HEK293 (cell line): ENCODE measurements around the gene HDHD3.

Experiments
- CTCF ChIA-PET: fragments of 350-600 bp; formaldehyde crosslinking; extraction: SDS; loops from one replicate; lab custom pipeline; 2021; ENCODE audit warnings: antibody characterized with exemption; lab: Yijun Ruan, JAX
- POLR2A ChIA-PET: fragments of 300-600 bp; formaldehyde crosslinking; extraction: SDS; loops from one replicate; lab custom pipeline; 2020; ENCODE audit warnings: antibody characterized with exemption, inconsistent platforms; lab: Yijun Ruan, JAX
- H3K27ac ChIP-seq: fragments of 200-500 bp; sonication (Bioruptor generic); 2 replicates; pipeline ENCODE4 v1.5.1; 2014; ENCODE audit warnings: low read depth, low read length, control low read depth, inconsistent platforms; ENCODE audit errors: extremely low read depth
- H3K36me3 ChIP-seq, 2 experiments: fragments of 200-500 bp in 1 of 2; sonication (Bioruptor generic) in 1 of 2; 1 replicate in 1 of 2; 2 replicates in 1 of 2; pipeline ENCODE4 v1.5.1; 2014 to 2017; ENCODE audit warnings: inconsistent platforms in 2 of 2, low read length in 2 of 2; ENCODE audit not compliant: control insufficient read depth in 2 of 2, insufficient read depth in 1 of 2
- H3K4me1 ChIP-seq: fragments of 200-500 bp; sonication (Bioruptor generic); 2 replicates; pipeline ENCODE4 v1.5.1; 2014; ENCODE audit warnings: mild to moderate bottlenecking, low read length, inconsistent platforms; ENCODE audit not compliant: control insufficient read depth, insufficient read depth
- H3K4me3 ChIP-seq: 2 replicates; pipeline ENCODE4 v1.5.1; 2011; ENCODE audit warnings: low read depth, mild to moderate bottlenecking, control low read depth, low read length, moderate library complexity
- H3K9me3 ChIP-seq: fragments of 200-500 bp; sonication (Bioruptor generic); 2 replicates; pipeline ENCODE4 v1.5.1; 2014; ENCODE audit warnings: low read depth, low read length, inconsistent platforms; ENCODE audit not compliant: control insufficient read depth, insufficient read depth
- KLF8 ChIP-seq: fragments of 450-650 bp; formaldehyde crosslinking; IDR thresholded peaks from 2 replicates; pipeline ENCODE4 v1.5.1; 2016; ENCODE audit warnings: missing biosample characterization, missing genetic modification characterization
- OVOL3 ChIP-seq: fragments of 450-650 bp; formaldehyde crosslinking; IDR thresholded peaks from 2 replicates; pipeline ENCODE4 v1.5.1; 2016; ENCODE audit warnings: missing biosample characterization, missing genetic modification characterization
- REPIN1 ChIP-seq: fragments of 450-650 bp; formaldehyde crosslinking; IDR thresholded peaks from 2 replicates; pipeline ENCODE4 v1.5.1; 2017; ENCODE audit warnings: missing biosample characterization, missing genetic modification characterization, low read depth
- SP2 ChIP-seq: fragments of 450-650 bp; formaldehyde crosslinking; IDR thresholded peaks from 2 replicates; pipeline ENCODE4 v1.5.1; 2016; ENCODE audit warnings: missing biosample characterization, missing genetic modification characterization
- SP3 ChIP-seq: fragments of 450-650 bp; formaldehyde crosslinking; IDR thresholded peaks from 2 replicates; pipeline ENCODE4 v1.5.1; 2016; ENCODE audit warnings: missing biosample characterization, missing genetic modification characterization
- YY2 ChIP-seq: fragments of 450-650 bp; formaldehyde crosslinking; IDR thresholded peaks from 2 replicates; pipeline ENCODE4 v1.5.1; 2016; ENCODE audit warnings: missing biosample characterization, missing genetic modification characterization
- ZNF341 ChIP-seq: fragments of 450-650 bp; formaldehyde crosslinking; IDR thresholded peaks from 2 replicates; pipeline ENCODE4; 2016; ENCODE audit warnings: low read depth, missing biosample characterization, missing genetic modification characterization
- ZNF391 ChIP-seq: fragments of 450-650 bp; formaldehyde crosslinking; IDR thresholded peaks from 2 replicates; pipeline ENCODE4 v1.5.1; 2016; ENCODE audit warnings: low read depth, missing biosample characterization, missing genetic modification characterization, borderline replicate concordance
- ZNF510 ChIP-seq: fragments of 450-650 bp; formaldehyde crosslinking; IDR thresholded peaks from 2 replicates; pipeline ENCODE4 v1.5.1; 2018; ENCODE audit warnings: mild to moderate bottlenecking, missing genetic modification characterization, missing biosample characterization; ENCODE audit not compliant: insufficient replicate concordance
- ZNF529 ChIP-seq: fragments of 450-650 bp; formaldehyde crosslinking; IDR thresholded peaks from 2 replicates; pipeline ENCODE4 v1.5.1; 2017; ENCODE audit warnings: missing genetic modification characterization, missing biosample characterization; ENCODE audit not compliant: insufficient replicate concordance
- ZNF561 ChIP-seq: fragments of 450-650 bp; IDR thresholded peaks from 2 replicates; pipeline ENCODE4 v1.5.1; 2018; ENCODE audit warnings: missing biosample characterization, missing genetic modification characterization, borderline replicate concordance
- ZNF596 ChIP-seq: fragments of 450-650 bp; IDR thresholded peaks from 2 replicates; pipeline ENCODE4 v1.5.0; 2018; ENCODE audit warnings: missing biosample characterization, mild to moderate bottlenecking, missing genetic modification characterization, moderate library complexity
- ZNF707 ChIP-seq: fragments of 450-650 bp; formaldehyde crosslinking; IDR thresholded peaks from 2 replicates; pipeline ENCODE4 v1.5.1; 2016; ENCODE audit warnings: missing biosample characterization, missing genetic modification characterization
- ZSCAN23 ChIP-seq: fragments of 450-650 bp; formaldehyde crosslinking; IDR thresholded peaks from 2 replicates; pipeline ENCODE4 v1.5.1; 2016; ENCODE audit warnings: missing biosample characterization, missing genetic modification characterization
- TF ChIP-seq, protein P1 (sequence below): fragments of 450-650 bp; formaldehyde crosslinking; IDR thresholded peaks from 2 replicates; pipeline ENCODE4 v1.5.1; 2017; ENCODE audit warnings: missing biosample characterization, missing genetic modification characterization
- TF ChIP-seq, protein P2 (sequence below): fragments of 450-650 bp; formaldehyde crosslinking; conservative IDR thresholded peaks from 2 replicates; pipeline ENCODE4 v1.5.1; 2016; ENCODE audit warnings: low read depth, missing biosample characterization, missing genetic modification characterization
- TF ChIP-seq, protein P3 (sequence below): fragments of 450-650 bp; formaldehyde crosslinking; IDR thresholded peaks from 2 replicates; pipeline ENCODE4 v1.5.1; 2016; ENCODE audit warnings: missing biosample characterization, missing genetic modification characterization
- TF ChIP-seq, protein P4 (sequence below): fragments of 450-650 bp; formaldehyde crosslinking; IDR thresholded peaks from 2 replicates; pipeline ENCODE4 v1.5.1; 2016; ENCODE audit warnings: missing biosample characterization, missing genetic modification characterization
- TF ChIP-seq, protein P5 (sequence below): fragments of 450-650 bp; formaldehyde crosslinking; IDR thresholded peaks from 2 replicates; pipeline ENCODE4 v1.5.1; 2016; ENCODE audit warnings: missing biosample characterization, missing genetic modification characterization, low read depth
- TF ChIP-seq, protein P6 (sequence below): fragments of 450-650 bp; formaldehyde crosslinking; IDR thresholded peaks from 2 replicates; pipeline ENCODE4 v1.5.1; 2017; ENCODE audit warnings: missing biosample characterization, mild to moderate bottlenecking, missing genetic modification characterization, moderate library complexity

HDHD3 gene, protein sequence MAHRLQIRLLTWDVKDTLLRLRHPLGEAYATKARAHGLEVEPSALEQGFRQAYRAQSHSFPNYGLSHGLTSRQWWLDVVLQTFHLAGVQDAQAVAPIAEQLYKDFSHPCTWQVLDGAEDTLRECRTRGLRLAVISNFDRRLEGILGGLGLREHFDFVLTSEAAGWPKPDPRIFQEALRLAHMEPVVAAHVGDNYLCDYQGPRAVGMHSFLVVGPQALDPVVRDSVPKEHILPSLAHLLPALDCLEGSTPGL

DNA sequence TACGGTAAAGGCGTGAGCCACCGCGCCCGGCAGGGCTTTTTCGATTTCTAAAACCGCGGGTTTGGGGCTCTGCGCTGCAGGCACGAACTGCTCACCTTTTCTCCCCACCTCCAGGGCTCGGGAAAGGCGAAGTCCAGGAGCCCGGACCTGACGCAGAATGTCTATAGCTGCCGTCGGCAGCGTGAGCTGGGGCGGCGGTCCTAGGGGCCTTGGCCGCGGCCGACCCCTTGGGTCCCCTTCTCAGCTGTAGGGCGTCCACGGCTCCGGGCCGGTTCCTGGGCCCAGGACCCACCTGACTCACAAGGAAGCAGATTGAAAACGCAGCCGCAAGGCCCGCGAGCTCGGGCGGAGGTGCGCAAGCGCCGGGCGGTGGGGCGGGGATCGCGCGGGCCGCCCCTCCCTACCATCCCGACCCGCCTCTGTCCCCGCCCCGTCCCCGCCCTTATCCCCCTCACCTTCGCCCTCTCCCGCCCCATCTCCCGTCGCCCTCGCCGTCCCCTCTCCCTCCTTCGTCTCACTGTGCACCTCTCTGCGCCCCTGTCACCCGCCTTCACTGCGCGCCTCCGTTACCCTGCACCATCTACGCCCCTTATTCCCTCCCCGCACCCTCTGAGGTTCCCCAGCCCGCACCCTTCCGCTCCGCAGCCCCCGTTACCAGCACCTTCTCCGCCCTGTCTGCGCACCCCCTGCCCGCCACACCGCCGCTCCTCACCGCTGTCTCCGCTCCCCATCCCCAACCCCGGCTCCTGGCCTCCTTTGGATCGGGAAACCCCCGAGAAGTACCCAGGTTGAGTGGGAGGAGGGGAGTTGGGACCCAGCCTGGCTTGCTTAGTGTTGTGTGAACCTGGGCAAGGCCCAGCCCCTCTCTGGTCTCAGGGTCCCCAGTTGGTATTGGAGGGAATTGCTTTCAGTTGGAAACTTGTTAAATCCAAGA lies at the start of gene HDHD3:
HDHD3 (minus strand) TSS at position 353 of the 934 bp plus-strand sequence. CDS start 2,632 bp downstream, outside the sequence.
- Histone ChIP-seq H3K9me3 (no peaks in the 10 kb centered on the region), H3K4me3 (peak within 1 kb of the TSS; percentile 64), H3K36me3 (peaks cover 0 to 32% of the 10 kb centered on the region in 2 experiments; a peak in 2 of 3 replicates), H3K27ac (peak within 1 kb of the TSS; percentile 81), H3K4me1 (peaks cover 3% of the 10 kb centered on the region; the same call in 1 of the 2 replicates)
- CTCF ChIA-PET: interaction anchor here (0.7 to 1.1 kb wide), 2 partner anchors 68 to 728 kb away, joined by 3 to 4 read pairs; no protein-coding TSS in a partner anchor
- POLR2A ChIA-PET: interaction anchor here (0.6 to 2.0 kb wide), 13 partner anchors 11 to 101 kb away, joined by 3 to 20 read pairs (median 4); partner anchors contain the start of genes ALAD, C9orf43, CDC26 and POLE3
- TF ChIP-seq, protein P1, sequence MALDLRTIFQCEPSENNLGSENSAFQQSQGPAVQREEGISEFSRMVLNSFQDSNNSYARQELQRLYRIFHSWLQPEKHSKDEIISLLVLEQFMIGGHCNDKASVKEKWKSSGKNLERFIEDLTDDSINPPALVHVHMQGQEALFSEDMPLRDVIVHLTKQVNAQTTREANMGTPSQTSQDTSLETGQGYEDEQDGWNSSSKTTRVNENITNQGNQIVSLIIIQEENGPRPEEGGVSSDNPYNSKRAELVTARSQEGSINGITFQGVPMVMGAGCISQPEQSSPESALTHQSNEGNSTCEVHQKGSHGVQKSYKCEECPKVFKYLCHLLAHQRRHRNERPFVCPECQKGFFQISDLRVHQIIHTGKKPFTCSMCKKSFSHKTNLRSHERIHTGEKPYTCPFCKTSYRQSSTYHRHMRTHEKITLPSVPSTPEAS: no peak
- TF ChIP-seq ZNF341 (tag by site-specific recombination): no peak; the same call in 1 of the 2 replicates
- TF ChIP-seq, protein P2, sequence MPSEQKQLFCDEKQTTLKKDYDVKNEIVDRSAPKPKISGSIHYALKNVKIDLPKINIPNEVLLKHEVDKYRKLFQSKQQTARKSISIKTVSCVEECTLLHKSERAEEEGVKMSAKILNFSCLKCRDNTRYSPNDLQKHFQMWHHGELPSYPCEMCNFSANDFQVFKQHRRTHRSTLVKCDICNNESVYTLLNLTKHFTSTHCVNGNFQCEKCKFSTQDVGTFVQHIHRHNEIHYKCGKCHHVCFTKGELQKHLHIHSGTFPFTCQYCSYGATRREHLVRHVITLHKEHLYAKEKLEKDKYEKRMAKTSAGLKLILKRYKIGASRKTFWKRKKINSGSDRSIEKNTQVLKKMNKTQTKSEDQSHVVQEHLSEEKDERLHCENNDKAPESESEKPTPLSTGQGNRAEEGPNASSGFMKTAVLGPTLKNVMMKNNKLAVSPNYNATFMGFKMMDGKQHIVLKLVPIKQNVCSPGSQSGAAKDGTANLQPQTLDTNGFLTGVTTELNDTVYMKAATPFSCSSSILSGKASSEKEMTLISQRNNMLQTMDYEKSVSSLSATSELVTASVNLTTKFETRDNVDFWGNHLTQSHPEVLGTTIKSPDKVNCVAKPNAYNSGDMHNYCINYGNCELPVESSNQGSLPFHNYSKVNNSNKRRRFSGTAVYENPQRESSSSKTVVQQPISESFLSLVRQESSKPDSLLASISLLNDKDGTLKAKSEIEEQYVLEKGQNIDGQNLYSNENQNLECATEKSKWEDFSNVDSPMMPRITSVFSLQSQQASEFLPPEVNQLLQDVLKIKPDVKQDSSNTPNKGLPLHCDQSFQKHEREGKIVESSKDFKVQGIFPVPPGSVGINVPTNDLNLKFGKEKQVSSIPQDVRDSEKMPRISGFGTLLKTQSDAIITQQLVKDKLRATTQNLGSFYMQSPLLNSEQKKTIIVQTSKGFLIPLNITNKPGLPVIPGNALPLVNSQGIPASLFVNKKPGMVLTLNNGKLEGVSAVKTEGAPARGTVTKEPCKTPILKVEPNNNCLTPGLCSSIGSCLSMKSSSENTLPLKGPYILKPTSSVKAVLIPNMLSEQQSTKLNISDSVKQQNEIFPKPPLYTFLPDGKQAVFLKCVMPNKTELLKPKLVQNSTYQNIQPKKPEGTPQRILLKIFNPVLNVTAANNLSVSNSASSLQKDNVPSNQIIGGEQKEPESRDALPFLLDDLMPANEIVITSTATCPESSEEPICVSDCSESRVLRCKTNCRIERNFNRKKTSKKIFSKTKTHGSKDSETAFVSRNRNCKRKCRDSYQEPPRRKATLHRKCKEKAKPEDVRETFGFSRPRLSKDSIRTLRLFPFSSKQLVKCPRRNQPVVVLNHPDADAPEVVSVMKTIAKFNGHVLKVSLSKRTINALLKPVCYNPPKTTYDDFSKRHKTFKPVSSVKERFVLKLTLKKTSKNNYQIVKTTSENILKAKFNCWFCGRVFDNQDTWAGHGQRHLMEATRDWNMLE (tag by site-specific recombination): no peak
- TF ChIP-seq ZSCAN23: no peak
- TF ChIP-seq KLF8 (tag by site-specific recombination): peak; percentile 91
- TF ChIP-seq, protein P3, sequence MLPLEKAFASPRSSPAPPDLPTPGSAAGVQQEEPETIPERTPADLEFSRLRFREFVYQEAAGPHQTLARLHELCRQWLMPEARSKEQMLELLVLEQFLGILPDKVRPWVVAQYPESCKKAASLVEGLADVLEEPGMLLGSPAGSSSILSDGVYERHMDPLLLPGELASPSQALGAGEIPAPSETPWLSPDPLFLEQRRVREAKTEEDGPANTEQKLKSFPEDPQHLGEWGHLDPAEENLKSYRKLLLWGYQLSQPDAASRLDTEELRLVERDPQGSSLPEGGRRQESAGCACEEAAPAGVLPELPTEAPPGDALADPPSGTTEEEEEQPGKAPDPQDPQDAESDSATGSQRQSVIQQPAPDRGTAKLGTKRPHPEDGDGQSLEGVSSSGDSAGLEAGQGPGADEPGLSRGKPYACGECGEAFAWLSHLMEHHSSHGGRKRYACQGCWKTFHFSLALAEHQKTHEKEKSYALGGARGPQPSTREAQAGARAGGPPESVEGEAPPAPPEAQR: no peak
- TF ChIP-seq ZNF391 (tag by site-specific recombination): no peak
- TF ChIP-seq OVOL3 (tag by site-specific recombination): no peak
- TF ChIP-seq ZNF529 (tag by site-specific recombination): no peak
- TF ChIP-seq ZNF561: no peak
- TF ChIP-seq, protein P4, sequence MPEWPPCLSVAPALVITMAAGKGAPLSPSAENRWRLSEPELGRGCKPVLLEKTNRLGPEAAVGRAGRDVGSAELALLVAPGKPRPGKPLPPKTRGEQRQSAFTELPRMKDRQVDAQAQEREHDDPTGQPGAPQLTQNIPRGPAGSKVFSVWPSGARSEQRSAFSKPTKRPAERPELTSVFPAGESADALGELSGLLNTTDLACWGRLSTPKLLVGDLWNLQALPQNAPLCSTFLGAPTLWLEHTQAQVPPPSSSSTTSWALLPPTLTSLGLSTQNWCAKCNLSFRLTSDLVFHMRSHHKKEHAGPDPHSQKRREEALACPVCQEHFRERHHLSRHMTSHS (tag by site-specific recombination): no peak
- TF ChIP-seq, protein P5, sequence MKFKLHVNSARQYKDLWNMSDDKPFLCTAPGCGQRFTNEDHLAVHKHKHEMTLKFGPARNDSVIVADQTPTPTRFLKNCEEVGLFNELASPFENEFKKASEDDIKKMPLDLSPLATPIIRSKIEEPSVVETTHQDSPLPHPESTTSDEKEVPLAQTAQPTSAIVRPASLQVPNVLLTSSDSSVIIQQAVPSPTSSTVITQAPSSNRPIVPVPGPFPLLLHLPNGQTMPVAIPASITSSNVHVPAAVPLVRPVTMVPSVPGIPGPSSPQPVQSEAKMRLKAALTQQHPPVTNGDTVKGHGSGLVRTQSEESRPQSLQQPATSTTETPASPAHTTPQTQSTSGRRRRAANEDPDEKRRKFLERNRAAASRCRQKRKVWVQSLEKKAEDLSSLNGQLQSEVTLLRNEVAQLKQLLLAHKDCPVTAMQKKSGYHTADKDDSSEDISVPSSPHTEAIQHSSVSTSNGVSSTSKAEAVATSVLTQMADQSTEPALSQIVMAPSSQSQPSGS (tag by site-specific recombination): no peak
- TF ChIP-seq REPIN1 (tag by site-specific recombination): no peak
- no peak for TF ChIP-seq ZNF707
- no peak for TF ChIP-seq ZNF596 (tag by site-specific recombination)
- peak; percentile 94 for TF ChIP-seq SP3 (tag by site-specific recombination)
- TF ChIP-seq, protein P6, sequence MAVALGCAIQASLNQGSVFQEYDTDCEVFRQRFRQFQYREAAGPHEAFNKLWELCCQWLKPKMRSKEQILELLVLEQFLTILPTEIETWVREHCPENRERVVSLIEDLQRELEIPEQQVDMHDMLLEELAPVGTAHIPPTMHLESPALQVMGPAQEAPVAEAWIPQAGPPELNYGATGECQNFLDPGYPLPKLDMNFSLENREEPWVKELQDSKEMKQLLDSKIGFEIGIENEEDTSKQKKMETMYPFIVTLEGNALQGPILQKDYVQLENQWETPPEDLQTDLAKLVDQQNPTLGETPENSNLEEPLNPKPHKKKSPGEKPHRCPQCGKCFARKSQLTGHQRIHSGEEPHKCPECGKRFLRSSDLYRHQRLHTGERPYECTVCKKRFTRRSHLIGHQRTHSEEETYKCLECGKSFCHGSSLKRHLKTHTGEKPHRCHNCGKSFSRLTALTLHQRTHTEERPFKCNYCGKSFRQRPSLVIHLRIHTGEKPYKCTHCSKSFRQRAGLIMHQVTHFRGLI (tag by site-specific recombination): peak; percentile 51; the same call in 1 of the 2 replicates
- peak; percentile 83 for TF ChIP-seq SP2 (tag by site-specific recombination)
- TF ChIP-seq ZNF510 (tag by site-specific recombination): no peak
- TF ChIP-seq YY2 (tag by site-specific recombination): no peak
